Activated T-cell treated with anti-CD3 and anti-CD28 coated beads, Interleukin-2, amount 50 U/mL, for 4 hours (primary cell): Measurements from ENCODE around the gene MUTYH. TPM values are rescaled to one million over a fixed set of nuclear protein-coding genes. Genes with fewer than 3 reads are reported as not detected.
A peak's percentile ranks its signal among the peaks of the same experiment; 100 is the strongest.
"Not testable (repeated sequence)": the region's sequence is repeated elsewhere in the genome, so short reads cannot be mapped to it uniquely, and the experiment has no call there.

Source experiments
- ATAC-seq, 2 donors: fragments of 200-7000 bp; cut with Tn5 transposase; one replicate each; pipeline ENCODE4 v1.10.0; 2021
- DNase-seq: peaks from one replicate; pipeline ENCODE4 v3.0.0-alpha.2; 2020
- H3K27me3 Mint-ChIP-seq: one replicate; pipeline ENCODE4 v1.8.0; 2021; ENCODE audit warnings: low read depth, mixed read lengths
- H3K36me3 Mint-ChIP-seq: one replicate; pipeline ENCODE4 v1.8.0; 2022; ENCODE audit warnings: mixed read lengths; ENCODE audit not compliant: insufficient read depth
- H3K4me1 Mint-ChIP-seq: one replicate; pipeline ENCODE4 v1.8.0; 2021; ENCODE audit warnings: low read depth, mixed read lengths
- H3K4me3 Mint-ChIP-seq: one replicate; pipeline ENCODE4 v1.8.0; 2021; ENCODE audit warnings: mild to moderate bottlenecking, moderate library complexity, mixed read lengths
- H3K9me3 Mint-ChIP-seq: one replicate; pipeline ENCODE4 v1.8.0; 2021; ENCODE audit warnings: mixed read lengths
- total RNA-seq, 3 donors: library from RNA; stranded (reverse); gene quantifications; one replicate each; pipeline ENCODE4 v1.2.1, GENCODE V29; 2021

Gene MUTYH
- total RNA-seq, 3 donors from 2014 or later, result 52.0 to 57.0 (median 54.4) TPM

- ATAC-seq (no peak), DNase-seq (no peak)
- H3K27me3 Mint-ChIP-seq, result no peaks in the 10 kb centered on the region
- H3K4me3 Mint-ChIP-seq, result no peak overlapping the region
- H3K4me1 Mint-ChIP-seq, result peaks cover 6% of the 10 kb centered on the region
- H3K9me3 Mint-ChIP-seq, result no peaks in the 10 kb centered on the region
- no peaks in the 10 kb centered on the region for H3K36me3 Mint-ChIP-seq
Observed at GRCh38 chr1:45364294-45364693, 24.1 kb upstream of the MUTYH start.

- not testable (repeated sequence) for H3K36me3 Mint-ChIP-seq
Observed at GRCh38 chr1:45360981-45361380, 20.7 kb upstream of the MUTYH start.

GRCh38 chr1:45359882-45360513, 19.8 kb upstream of the MUTYH start:
- Mint-ChIP-seq H3K36me3 (peaks cover 5% of the 10 kb centered on the region), H3K9me3 (no peaks in the 10 kb centered on the region), H3K4me1 (peaks cover 6% of the 10 kb centered on the region), H3K27me3 (no peaks in the 10 kb centered on the region), H3K4me3 (no peak overlapping the region)
- ATAC-seq (peak in 1 of 2 donors; percentile 48), DNase-seq (peak; percentile 38)

More at GRCh38 chr1:45360981-45361380, 20.7 kb upstream of the MUTYH start:
- H3K4me3 Mint-ChIP-seq, ATAC-seq, H3K4me1 Mint-ChIP-seq, DNase-seq, H3K27me3 Mint-ChIP-seq, H3K9me3 Mint-ChIP-seq: not testable (repeated sequence)

GRCh38 chr1:45356186-45356585, 15.9 kb upstream of the MUTYH start:
- Mint-ChIP-seq H3K36me3 (peaks cover 5% of the 10 kb centered on the region), H3K4me3 (no peak overlapping the region), H3K4me1 (peaks cover 6% of the 10 kb centered on the region), H3K9me3 (no peaks in the 10 kb centered on the region), H3K27me3 (no peaks in the 10 kb centered on the region)
- no peak for ATAC-seq
- DNase-seq, result no peak

GRCh38 chr1:45355683-45356082, 15.4 kb upstream of the MUTYH start:
- peaks cover 6% of the 10 kb centered on the region for H3K4me1 Mint-ChIP-seq
- H3K9me3 Mint-ChIP-seq, result no peaks in the 10 kb centered on the region
- no peak overlapping the region for H3K4me3 Mint-ChIP-seq
- ATAC-seq (no peak), DNase-seq (no peak)
- H3K36me3 Mint-ChIP-seq, result peaks cover 5% of the 10 kb centered on the region
- no peaks in the 10 kb centered on the region for H3K27me3 Mint-ChIP-seq

- Mint-ChIP-seq H3K4me1 (peaks cover under 1% of the 10 kb centered on the region), H3K4me3 (no peak overlapping the region), H3K9me3 (no peaks in the 10 kb centered on the region), H3K27me3 (no peaks in the 10 kb centered on the region), H3K36me3 (peaks cover 5% of the 10 kb centered on the region)
- no peak for ATAC-seq
- DNase-seq, result no peak
Observed at GRCh38 chr1:45354838-45355237, 14.6 kb upstream of the MUTYH start.

- no peaks in the 10 kb centered on the region for H3K27me3 Mint-ChIP-seq
- no peaks in the 10 kb centered on the region for H3K4me1 Mint-ChIP-seq
- no peak for DNase-seq
- H3K36me3 Mint-ChIP-seq, result peaks cover 5% of the 10 kb centered on the region
- no peak overlapping the region for H3K4me3 Mint-ChIP-seq
- no peak for ATAC-seq
- H3K9me3 Mint-ChIP-seq, result no peaks in the 10 kb centered on the region
Observed at GRCh38 chr1:45353685-45354084, 13.4 kb upstream of the MUTYH start.

GRCh38 chr1:45351508-45351907, 11.3 kb upstream of the MUTYH start:
- no peak for ATAC-seq
- Mint-ChIP-seq H3K36me3 (peaks cover 5% of the 10 kb centered on the region), H3K27me3 (no peaks in the 10 kb centered on the region), H3K9me3 (no peaks in the 10 kb centered on the region), H3K4me3 (no peak overlapping the region), H3K4me1 (no peaks in the 10 kb centered on the region)
- DNase-seq, result no peak

- DNase-seq (no peak), ATAC-seq (no peak)
- H3K9me3 Mint-ChIP-seq, result no peaks in the 10 kb centered on the region
- H3K4me1 Mint-ChIP-seq, result no peaks in the 10 kb centered on the region
- H3K27me3 Mint-ChIP-seq, result no peaks in the 10 kb centered on the region
- peaks cover 7% of the 10 kb centered on the region for H3K36me3 Mint-ChIP-seq
- no peak overlapping the region for H3K4me3 Mint-ChIP-seq
Observed at GRCh38 chr1:45348966-45349677, 8.9 kb upstream of the MUTYH start.

GRCh38 chr1:45348609-45348965, 8.3 kb upstream of the MUTYH start:
- H3K36me3 Mint-ChIP-seq, result peaks cover 7% of the 10 kb centered on the region
- H3K27me3 Mint-ChIP-seq, result no peaks in the 10 kb centered on the region
- no peak for DNase-seq
- no peak overlapping the region for H3K4me3 Mint-ChIP-seq
- no peaks in the 10 kb centered on the region for H3K4me1 Mint-ChIP-seq
- ATAC-seq, result no peak
- no peaks in the 10 kb centered on the region for H3K9me3 Mint-ChIP-seq

- peaks cover 7% of the 10 kb centered on the region for H3K36me3 Mint-ChIP-seq
- no peak for DNase-seq
- peaks cover 1% of the 10 kb centered on the region for H3K4me1 Mint-ChIP-seq
- ATAC-seq, result no peak
- no peaks in the 10 kb centered on the region for H3K27me3 Mint-ChIP-seq
- no peak overlapping the region for H3K4me3 Mint-ChIP-seq
- no peaks in the 10 kb centered on the region for H3K9me3 Mint-ChIP-seq
Observed at GRCh38 chr1:45348020-45348419, 7.8 kb upstream of the MUTYH start.

GRCh38 chr1:45346473-45346872, 6.2 kb upstream of the MUTYH start:
- DNase-seq (no peak), ATAC-seq (no peak)
- Mint-ChIP-seq H3K9me3 (no peaks in the 10 kb centered on the region), H3K4me3 (no peak overlapping the region), H3K27me3 (no peaks in the 10 kb centered on the region), H3K36me3 (peaks cover 19% of the 10 kb centered on the region), H3K4me1 (peaks cover 13% of the 10 kb centered on the region)

GRCh38 chr1:45345014-45345413, 4.8 kb upstream of the MUTYH start:
- no peak overlapping the region for H3K4me3 Mint-ChIP-seq
- H3K4me1 Mint-ChIP-seq, result peaks cover 16% of the 10 kb centered on the region
- H3K27me3 Mint-ChIP-seq, result no peaks in the 10 kb centered on the region
- no peaks in the 10 kb centered on the region for H3K9me3 Mint-ChIP-seq
- ATAC-seq (no peak), DNase-seq (no peak)
- peaks cover 24% of the 10 kb centered on the region for H3K36me3 Mint-ChIP-seq

GRCh38 chr1:45344499-45344898, 4.3 kb upstream of the MUTYH start:
- DNase-seq (no peak), ATAC-seq (no peak)
- H3K4me1 Mint-ChIP-seq, result peaks cover 19% of the 10 kb centered on the region
- H3K27me3 Mint-ChIP-seq, result no peaks in the 10 kb centered on the region
- no peak overlapping the region for H3K4me3 Mint-ChIP-seq
- no peaks in the 10 kb centered on the region for H3K9me3 Mint-ChIP-seq
- H3K36me3 Mint-ChIP-seq, result peaks cover 24% of the 10 kb centered on the region

GRCh38 chr1:45340816-45341466, 701 bp upstream of the MUTYH start:
- ATAC-seq, result no peak
- DNase-seq, result no peak
- Mint-ChIP-seq H3K27me3 (no peaks in the 10 kb centered on the region), H3K4me1 (peaks cover 38% of the 10 kb centered on the region), H3K9me3 (no peaks in the 10 kb centered on the region), H3K4me3 (peak overlapping the region; percentile 99), H3K36me3 (peaks cover 32% of the 10 kb centered on the region)
